ENCODE data around the gene ZC3H6. TPM values are rescaled to one million over a fixed set of nuclear protein-coding genes. Genes with fewer than 3 reads are reported as not detected.
A peak's percentile ranks its signal among the peaks of the same experiment; 100 is the strongest.
"Not testable (repeated sequence)": the region's sequence is repeated elsewhere in the genome, so short reads cannot be mapped to it uniquely, and the experiment has no call there.

ZC3H6 gene
- total and polyA plus RNA-seq, 2 experiments from 2014 or later = 2.1 to 2.5 TPM

- H3K4me2 ChIP-seq (ENCODE audit: unreplicated experiment) = no peak overlapping the region
- in situ Hi-C loops (cut with MboI) = no loop called here
- H3K9me3 ChIP-seq (ENCODE audit: low read depth) = no peaks in the 10 kb centered on the region
- no peaks in the 10 kb centered on the region for H3K4me1 ChIP-seq (ENCODE audit: insufficient read depth)
- WGBS, 2 experiments (ENCODE audit: low coverage in 1 of 2, low lambda C conversion rate in 2 of 2, missing lambda C conversion rate in 2 of 2) = 22 to 32% methylated on average over 2 of the region's 2 CpGs
- no peak overlapping the region for H2AFZ ChIP-seq
- no peaks in the 10 kb centered on the region for H3K27me3 ChIP-seq (replicated peaks; ENCODE audit: insufficient read depth)
- 0 out of 2 replicates have a peak, but pooled peaks cover 9% of the 10 kb centered on the region for H3F3A ChIP-seq (ENCODE audit: insufficient read depth)
- no peaks in the 10 kb centered on the region for H3K79me2 ChIP-seq (ENCODE audit: insufficient read depth)
- no peaks in the 10 kb centered on the region for H3K9me2 ChIP-seq (ENCODE audit: insufficient read depth)
- H3K27ac ChIP-seq = no peak overlapping the region
- DNase-seq = no peak
- no peak overlapping the region for H3K4me3 ChIP-seq
- TF ChIP-seq EZH2phosphoT487 (IDR thresholded peaks at IDR 0.05; ENCODE audit: insufficient read depth, low read depth) = no peak
- no peak for TF ChIP-seq EZH2 (IDR thresholded peaks at IDR 0.05; ENCODE audit: insufficient read depth, poor library complexity, severe bottlenecking)
- H4K20me1 ChIP-seq (ENCODE audit: insufficient read depth) = no peaks in the 10 kb centered on the region
- H3K36me3 ChIP-seq (ENCODE audit: low read depth) = no peaks in the 10 kb centered on the region
- H3K9ac ChIP-seq = no peak overlapping the region
Observed at GRCh38 chr2:112342067-112342550, 66.7 kb downstream of the ZC3H6 start.

GRCh38 chr2:112343827-112344585, 68.6 kb downstream of the ZC3H6 start:
- Histone ChIP-seq H3K9me2 (ENCODE audit: insufficient read depth) (no peaks in the 10 kb centered on the region), H3K4me3 (no peak overlapping the region), H3K4me2 (ENCODE audit: unreplicated experiment) (no peak overlapping the region), H3F3A (ENCODE audit: insufficient read depth) (0 out of 2 replicates have a peak, but pooled peaks cover 9% of the 10 kb centered on the region), H3K27ac (no peak overlapping the region), H3K9ac (no peak overlapping the region), H3K79me2 (ENCODE audit: insufficient read depth) (no peaks in the 10 kb centered on the region), H2AFZ (no peak overlapping the region), H3K36me3 (ENCODE audit: low read depth) (no peaks in the 10 kb centered on the region), H3K4me1 (ENCODE audit: insufficient read depth) (no peaks in the 10 kb centered on the region), H4K20me1 (ENCODE audit: insufficient read depth) (no peaks in the 10 kb centered on the region), H3K27me3 (replicated peaks; ENCODE audit: insufficient read depth) (no peaks in the 10 kb centered on the region), H3K9me3 (ENCODE audit: low read depth) (no peaks in the 10 kb centered on the region)
- in situ Hi-C loops (cut with MboI) = no loop called here
- TF ChIP-seq EZH2 (IDR thresholded peaks at IDR 0.05; ENCODE audit: insufficient read depth, poor library complexity, severe bottlenecking) (no peak), EZH2phosphoT487 (IDR thresholded peaks at IDR 0.05; ENCODE audit: insufficient read depth, low read depth) (no peak)
- WGBS, 2 experiments (ENCODE audit: low coverage in 1 of 2, low lambda C conversion rate in 2 of 2, missing lambda C conversion rate in 2 of 2) = 4 to 14% methylated on average over 1 of the region's 1 CpG
- DNase-seq = peak; percentile 20

- H2AFZ ChIP-seq = no peak overlapping the region
- H3K9me3 ChIP-seq (ENCODE audit: low read depth) = no peaks in the 10 kb centered on the region
- in situ Hi-C loops (cut with MboI) = no loop called here
- no peak overlapping the region for H3K27ac ChIP-seq
- no peak overlapping the region for H3K9ac ChIP-seq
- H3F3A ChIP-seq (ENCODE audit: insufficient read depth) = 0 out of 2 replicates have a peak, but pooled peaks cover 9% of the 10 kb centered on the region
- no peak for DNase-seq
- H4K20me1 ChIP-seq (ENCODE audit: insufficient read depth) = no peaks in the 10 kb centered on the region
- H3K4me1 ChIP-seq (ENCODE audit: insufficient read depth) = no peaks in the 10 kb centered on the region
- no peaks in the 10 kb centered on the region for H3K36me3 ChIP-seq (ENCODE audit: low read depth)
- H3K79me2 ChIP-seq (ENCODE audit: insufficient read depth) = no peaks in the 10 kb centered on the region
- 86 to 92% methylated on average over 30 of the region's 30 CpGs for WGBS, 2 experiments (ENCODE audit: low coverage in 1 of 2, low lambda C conversion rate in 2 of 2, missing lambda C conversion rate in 2 of 2)
- no peaks in the 10 kb centered on the region for H3K27me3 ChIP-seq (replicated peaks; ENCODE audit: insufficient read depth)
- TF ChIP-seq EZH2phosphoT487 (IDR thresholded peaks at IDR 0.05; ENCODE audit: insufficient read depth, low read depth) (no peak), EZH2 (IDR thresholded peaks at IDR 0.05; ENCODE audit: insufficient read depth, poor library complexity, severe bottlenecking) (no peak)
- H3K4me2 ChIP-seq (ENCODE audit: unreplicated experiment) = no peak overlapping the region
- no peaks in the 10 kb centered on the region for H3K9me2 ChIP-seq (ENCODE audit: insufficient read depth)
- H3K4me3 ChIP-seq = no peak overlapping the region
Observed at GRCh38 chr2:112345030-112346027, 69.9 kb downstream of the ZC3H6 start.

GRCh38 chr2:112352292-112352691, 76.9 kb downstream of the ZC3H6 start:
- H3K27ac ChIP-seq; H3K79me2 ChIP-seq (ENCODE audit: insufficient read depth); H3K36me3 ChIP-seq (ENCODE audit: low read depth); H3K9me3 ChIP-seq (ENCODE audit: low read depth); H3K9ac ChIP-seq; H3F3A ChIP-seq (ENCODE audit: insufficient read depth); H4K20me1 ChIP-seq (ENCODE audit: insufficient read depth); in situ Hi-C loops (cut with MboI); H3K9me2 ChIP-seq (ENCODE audit: insufficient read depth); H2AFZ ChIP-seq; DNase-seq; H3K4me3 ChIP-seq; H3K4me2 ChIP-seq (ENCODE audit: unreplicated experiment); H3K27me3 ChIP-seq (replicated peaks; ENCODE audit: insufficient read depth); H3K4me1 ChIP-seq (ENCODE audit: insufficient read depth): not testable (repeated sequence)
- 85 to 100% methylated on average over 1 to 2 of the region's 2 CpGs for WGBS, 2 experiments (ENCODE audit: low coverage in 1 of 2, low lambda C conversion rate in 2 of 2, missing lambda C conversion rate in 2 of 2)

- H3K4me2 ChIP-seq (ENCODE audit: unreplicated experiment); H2AFZ ChIP-seq; DNase-seq; H3K4me3 ChIP-seq; H3K27ac ChIP-seq; H4K20me1 ChIP-seq (ENCODE audit: insufficient read depth); H3K36me3 ChIP-seq (ENCODE audit: low read depth); H3K4me1 ChIP-seq (ENCODE audit: insufficient read depth); H3K27me3 ChIP-seq (replicated peaks; ENCODE audit: insufficient read depth); H3F3A ChIP-seq (ENCODE audit: insufficient read depth); H3K9me2 ChIP-seq (ENCODE audit: insufficient read depth); H3K9me3 ChIP-seq (ENCODE audit: low read depth); in situ Hi-C loops (cut with MboI); H3K79me2 ChIP-seq (ENCODE audit: insufficient read depth); H3K9ac ChIP-seq: not testable (repeated sequence)
- 94 to 96% methylated on average over 16 to 19 of the region's 25 CpGs for WGBS, 2 experiments (ENCODE audit: low coverage in 1 of 2, low lambda C conversion rate in 2 of 2, missing lambda C conversion rate in 2 of 2)
Observed at GRCh38 chr2:112352809-112353603, 77.6 kb downstream of the ZC3H6 start.

GRCh38 chr2:112354335-112354734, 78.9 kb downstream of the ZC3H6 start:
- H3K9me3 ChIP-seq (ENCODE audit: low read depth); in situ Hi-C loops (cut with MboI); DNase-seq; H4K20me1 ChIP-seq (ENCODE audit: insufficient read depth); H3K9me2 ChIP-seq (ENCODE audit: insufficient read depth); H3K4me2 ChIP-seq (ENCODE audit: unreplicated experiment); H3K36me3 ChIP-seq (ENCODE audit: low read depth); H3K79me2 ChIP-seq (ENCODE audit: insufficient read depth); H3K9ac ChIP-seq; H3K4me3 ChIP-seq; H3F3A ChIP-seq (ENCODE audit: insufficient read depth); H3K27ac ChIP-seq; H3K4me1 ChIP-seq (ENCODE audit: insufficient read depth); H3K27me3 ChIP-seq (replicated peaks; ENCODE audit: insufficient read depth); H2AFZ ChIP-seq: not testable (repeated sequence)
- WGBS, 2 experiments (ENCODE audit: low coverage in 1 of 2, low lambda C conversion rate in 2 of 2, missing lambda C conversion rate in 2 of 2) = 71 to 82% methylated on average over 2 of the region's 2 CpGs

All from GM23248 (cell line).